Activated naive CD8-positive, alpha-beta T cell treated with anti-CD3 and anti-CD28 coated beads, Interleukin-2, amount 10 ng/mL, durations not matched to agents 7 days and 5 days (primary cell): ENCODE measurements around the gene EFNA1. TPM values are rescaled to one million over a fixed set of nuclear protein-coding genes. Genes with fewer than 3 reads are reported as not detected.
A peak's percentile ranks its signal among the peaks of the same experiment; 100 is the strongest.

Experiments
- ATAC-seq: fragments of 150-1000 bp; cut with Tn5 transposase; one replicate; pipeline ENCODE4 v1.10.0; 2021; ENCODE audit warnings: low read depth, moderate library complexity
- POLR2A ChIA-PET: fragments of 350-600 bp; sonication (Branson Sonifier 250); formaldehyde crosslinking; loops from one replicate; lab custom pipeline; 2021; ENCODE audit warnings: antibody characterized with exemption; lab: Charles Lee
- DNase-seq: peaks from one replicate; pipeline ENCODE4 v3.0.0; 2021
- H3K27ac Mint-ChIP-seq: one replicate; pipeline ENCODE4 v1.8.0; 2022; ENCODE audit warnings: mild to moderate bottlenecking, mixed read lengths
- H3K27me3 Mint-ChIP-seq: one replicate; pipeline ENCODE4 v1.8.0; 2022; ENCODE audit warnings: mild to moderate bottlenecking, moderate library complexity, mixed read lengths
- H3K36me3 Mint-ChIP-seq: one replicate; pipeline ENCODE4 v1.8.0; 2021; ENCODE audit warnings: mild to moderate bottlenecking, mixed read lengths
- H3K4me1 Mint-ChIP-seq: one replicate; pipeline ENCODE4 v1.8.0; 2021; ENCODE audit warnings: mixed read lengths
- H3K4me3 Mint-ChIP-seq: one replicate; pipeline ENCODE4 v1.8.0; 2022; ENCODE audit warnings: mild to moderate bottlenecking, moderate library complexity, mixed read lengths
- H3K9me3 Mint-ChIP-seq: one replicate; pipeline ENCODE4 v1.8.0; 2021; ENCODE audit warnings: mixed read lengths
- total RNA-seq, 2 experiments: library from RNA; stranded (reverse); gene quantifications; one replicate each; pipeline ENCODE4 v1.2.3, GENCODE V29; 2021

Gene EFNA1
- under 1 TPM; 0.25 to 0.48 TPM for total RNA-seq

GRCh38 chr1:155127105-155127966 is at the start of gene EFNA1:
Gene EFNA1 (plus strand): TSS chr1:155127876. CDS start chr1:155127978, 102 bp downstream.
- POLR2A ChIA-PET, result interaction anchor here (1.0 kb wide), 1 partner anchor 9 kb away, joined by 3 read pairs; no protein-coding TSS in a partner anchor
- H3K4me3 Mint-ChIP-seq, result peak within 1 kb of the TSS; percentile 80
- peak within 1 kb of the TSS; percentile 36 for H3K27ac Mint-ChIP-seq

GRCh38 chr1:155078469-155079209 is 49.0 kb upstream of the EFNA1 start, which contains the start of gene EFNA3:
Gene EFNA3 (plus strand): TSS chr1:155078837. CDS start chr1:155078942, 105 bp downstream.
- H3K9me3 Mint-ChIP-seq, result no peaks in the 10 kb centered on the region
- H3K4me3 Mint-ChIP-seq, result peak within 1 kb of the TSS; percentile 77
- peaks cover 56% of the 10 kb centered on the region for H3K27me3 Mint-ChIP-seq
- ATAC-seq, result peak; percentile 28
- DNase-seq, result peak; percentile 84
- peaks cover 1% of the 10 kb centered on the region for H3K36me3 Mint-ChIP-seq
- POLR2A ChIA-PET, result interaction anchor here (0.5 to 1.2 kb wide), 4 partner anchors 11 to 94 kb away, joined by 3 to 7 read pairs (median 4); partner anchors contain the start of gene EFNA4
- peaks cover 46% of the 10 kb centered on the region for H3K4me1 Mint-ChIP-seq
- H3K27ac Mint-ChIP-seq, result peak within 1 kb of the TSS; percentile 52

More at GRCh38 chr1:155127105-155127966, at the start of gene EFNA1:
- ATAC-seq, result peak; percentile 69
- Mint-ChIP-seq H3K36me3 (peaks cover 3% of the 10 kb centered on the region), H3K9me3 (no peaks in the 10 kb centered on the region), H3K27me3 (peaks cover 48% of the 10 kb centered on the region), H3K4me1 (peaks cover 26% of the 10 kb centered on the region)
- peak; percentile 65 for DNase-seq

GRCh38 chr1:155079210-155079486 is 48.5 kb upstream of the EFNA1 start:
- Mint-ChIP-seq H3K27ac (peak overlapping the region; percentile 52), H3K36me3 (peaks cover 1% of the 10 kb centered on the region), H3K4me3 (peak overlapping the region; percentile 77), H3K27me3 (peaks cover 61% of the 10 kb centered on the region), H3K9me3 (no peaks in the 10 kb centered on the region), H3K4me1 (peaks cover 48% of the 10 kb centered on the region)
- no peak for ATAC-seq
- DNase-seq, result no peak
- POLR2A ChIA-PET, result interaction anchor here (0.5 to 0.6 kb wide), 2 partner anchors 43 to 95 kb away, joined by 3 to 5 read pairs; no protein-coding TSS in a partner anchor

GRCh38 chr1:155079487-155080311 is 48.0 kb upstream of the EFNA1 start:
- H3K4me1 Mint-ChIP-seq, result peaks cover 49% of the 10 kb centered on the region
- H3K4me3 Mint-ChIP-seq, result peak overlapping the region; percentile 77
- peaks cover 61% of the 10 kb centered on the region for H3K27me3 Mint-ChIP-seq
- POLR2A ChIA-PET, result interaction anchor here (0.5 to 1.4 kb wide), 4 partner anchors 8 to 95 kb away, joined by 3 to 5 read pairs (median 3); no protein-coding TSS in a partner anchor
- DNase-seq (no peak), ATAC-seq (no peak)
- peaks cover 1% of the 10 kb centered on the region for H3K36me3 Mint-ChIP-seq
- peak overlapping the region; percentile 52 for H3K27ac Mint-ChIP-seq
- H3K9me3 Mint-ChIP-seq, result no peaks in the 10 kb centered on the region

GRCh38 chr1:155080312-155081228 is 47.1 kb upstream of the EFNA1 start:
- ATAC-seq (no peak), DNase-seq (peak; percentile 58)
- Mint-ChIP-seq H3K36me3 (peaks cover 1% of the 10 kb centered on the region), H3K27ac (no peak overlapping the region), H3K27me3 (peaks cover 61% of the 10 kb centered on the region), H3K4me3 (peak overlapping the region; percentile 78), H3K9me3 (no peaks in the 10 kb centered on the region), H3K4me1 (peaks cover 52% of the 10 kb centered on the region)
- POLR2A ChIA-PET, result interaction anchor here (0.8 to 1.4 kb wide), 4 partner anchors 9 to 18 kb away, joined by 3 to 5 read pairs (median 3); no protein-coding TSS in a partner anchor

GRCh38 chr1:155081472-155082300 is 46.0 kb upstream of the EFNA1 start:
- peaks cover 48% of the 10 kb centered on the region for H3K4me1 Mint-ChIP-seq
- peak overlapping the region; percentile 78 for H3K4me3 Mint-ChIP-seq
- peaks cover 1% of the 10 kb centered on the region for H3K36me3 Mint-ChIP-seq
- DNase-seq (peak; percentile 58), ATAC-seq (no peak)
- H3K9me3 Mint-ChIP-seq, result no peaks in the 10 kb centered on the region
- peak overlapping the region; percentile 18 for H3K27ac Mint-ChIP-seq
- H3K27me3 Mint-ChIP-seq, result peaks cover 61% of the 10 kb centered on the region
- POLR2A ChIA-PET, result interaction anchor here (1.0 to 1.4 kb wide), 4 partner anchors 10 to 19 kb away, joined by 3 to 5 read pairs (median 3); no protein-coding TSS in a partner anchor

- H3K4me3 Mint-ChIP-seq, result peak overlapping the region; percentile 12
- DNase-seq (no peak), ATAC-seq (no peak)
- H3K27me3 Mint-ChIP-seq, result peaks cover 55% of the 10 kb centered on the region
- peaks cover 40% of the 10 kb centered on the region for H3K4me1 Mint-ChIP-seq
- POLR2A ChIA-PET, result interaction anchor here (0.6 to 1.0 kb wide), 2 partner anchors 15 to 99 kb away, joined by 3 read pairs; partner anchors contain the start of gene FLAD1
- H3K36me3 Mint-ChIP-seq, result peaks cover 1% of the 10 kb centered on the region
- H3K9me3 Mint-ChIP-seq, result no peaks in the 10 kb centered on the region
- no peak overlapping the region for H3K27ac Mint-ChIP-seq
Measured at GRCh38 chr1:155082301-155083051, 45.2 kb upstream of the EFNA1 start.

GRCh38 chr1:155083052-155083541 is 44.6 kb upstream of the EFNA1 start:
- DNase-seq, result no peak
- peaks cover 1% of the 10 kb centered on the region for H3K36me3 Mint-ChIP-seq
- no peaks in the 10 kb centered on the region for H3K9me3 Mint-ChIP-seq
- H3K27ac Mint-ChIP-seq, result no peak overlapping the region
- peaks cover 36% of the 10 kb centered on the region for H3K4me1 Mint-ChIP-seq
- ATAC-seq, result no peak
- POLR2A ChIA-PET, result interaction anchor here (0.6 to 3.2 kb wide), 3 partner anchors 16 to 100 kb away, joined by 3 to 26 read pairs (median 3); partner anchors contain the start of genes EFNA4 and FLAD1
- H3K4me3 Mint-ChIP-seq, result peak overlapping the region; percentile 12
- peaks cover 49% of the 10 kb centered on the region for H3K27me3 Mint-ChIP-seq

- ATAC-seq, result no peak
- POLR2A ChIA-PET, result interaction anchor here (0.8 to 3.5 kb wide), 9 partner anchors 9 to 293 kb away, joined by 3 to 26 read pairs (median 4); partner anchors contain the start of genes EFNA4, FLAD1 and KRTCAP2
- Mint-ChIP-seq H3K36me3 (peaks cover 1% of the 10 kb centered on the region), H3K27ac (no peak overlapping the region), H3K27me3 (peaks cover 44% of the 10 kb centered on the region), H3K9me3 (no peaks in the 10 kb centered on the region), H3K4me1 (peaks cover 35% of the 10 kb centered on the region), H3K4me3 (peak overlapping the region; percentile 97)
- DNase-seq, result no peak
Measured at GRCh38 chr1:155083865-155084721, 43.6 kb upstream of the EFNA1 start.
